NCI-H146 treated with DMSO at 0.1 percent for 48 hours (cell line): Measurements from ENCODE around the gene SLC25A18.
A peak's percentile ranks its signal among the peaks of the same experiment; 100 is the strongest.
"Not testable (repeated sequence)": the region's sequence is repeated elsewhere in the genome, so short reads cannot be mapped to it uniquely, and the experiment has no call there.

Experiments
- DNase-seq: peaks from one replicate; lab custom pipeline; 2025; ENCODE audit not compliant: unreplicated experiment; lab: John Stamatoyannopoulos, UW

The SLC25A18 gene

GRCh38 chr22:17603668-17604067 is 40.4 kb downstream of the SLC25A18 start:
- DNase-seq = no peak

- DNase-seq = no peak
These were observed 43.2 kb downstream of the SLC25A18 start for GRCh38 chr22:17606496-17606895.

DNA sequence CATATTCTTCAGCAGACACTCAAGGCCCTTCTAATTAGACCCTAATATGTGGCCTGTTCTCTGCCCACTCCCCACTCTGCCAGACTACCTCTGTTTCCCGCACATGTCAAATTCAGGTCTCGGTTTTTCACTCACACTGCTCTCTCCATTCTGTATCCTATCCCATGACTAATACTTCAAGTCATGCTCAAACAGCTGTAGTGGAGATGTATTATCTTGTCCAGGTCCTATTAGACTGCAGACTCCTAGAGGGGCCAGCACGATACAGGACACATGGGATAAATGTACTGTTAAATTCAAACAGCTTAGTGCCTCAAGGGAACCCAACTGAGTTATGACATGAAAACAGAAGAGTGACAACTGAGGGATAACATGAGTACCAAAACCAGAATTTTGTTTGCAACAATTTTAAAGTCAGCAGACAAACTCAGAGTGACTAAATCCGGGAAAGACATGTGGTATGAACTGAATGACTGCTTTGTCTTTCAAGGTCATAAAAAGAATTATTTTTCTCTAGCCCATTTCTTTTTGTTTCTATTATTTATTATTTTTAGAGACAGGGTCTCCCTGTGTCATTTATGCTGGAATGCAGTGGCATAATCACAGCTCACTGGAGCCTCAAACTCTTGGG is 44.7 kb downstream of the SLC25A18 start:
- DNase-seq = no peak

- DNase-seq = no peak
These were observed 48.8 kb downstream of the SLC25A18 start for GRCh38 chr22:17612057-17612456.

GRCh38 chr22:17613280-17613679 is 50.0 kb downstream of the SLC25A18 start:
- no peak for DNase-seq

GRCh38 chr22:17627961-17628405 is 64.7 kb downstream of the SLC25A18 start:
- DNase-seq = no peak

DNA sequence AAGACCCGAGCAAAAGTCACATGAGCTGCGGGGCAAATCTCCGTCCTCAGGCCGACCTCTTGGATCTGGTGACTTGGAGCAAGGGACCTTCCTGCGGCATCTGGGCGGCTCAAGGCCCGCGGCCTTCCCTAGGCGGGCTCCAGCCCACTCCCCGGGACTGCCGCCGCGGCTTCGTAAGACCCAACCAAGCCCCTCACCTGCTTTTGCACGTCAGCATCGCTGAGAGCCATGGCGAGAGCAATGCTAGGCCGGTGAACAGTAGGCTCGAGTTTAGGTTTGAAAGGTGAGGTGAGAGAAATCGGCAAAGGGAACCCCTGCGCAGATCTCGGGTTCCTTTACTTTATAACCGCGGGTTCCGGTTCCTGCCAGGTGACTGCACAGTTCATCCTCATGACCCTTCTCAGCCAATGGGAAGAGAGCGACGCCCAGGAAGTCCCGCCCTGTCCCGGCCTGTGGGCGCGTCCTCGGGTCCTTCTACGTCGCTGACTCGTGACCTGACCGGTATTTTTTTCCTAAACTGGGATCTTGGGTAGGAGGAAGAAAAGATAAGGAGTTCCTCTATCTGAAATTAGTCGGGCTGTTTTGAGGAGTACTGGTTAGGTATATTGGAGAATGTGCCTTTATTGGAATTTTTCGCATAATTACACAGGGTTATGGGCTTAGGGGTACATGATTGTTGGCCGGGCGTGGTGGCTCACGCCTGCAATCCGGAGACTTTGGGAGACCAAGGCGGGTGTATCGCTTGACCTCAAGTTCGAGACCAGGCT is 65.3 kb downstream of the SLC25A18 start, which contains the start of gene ATP6V1E1:
TSS of gene ATP6V1E1 (minus strand) at position 344 of the 767 bp plus-strand sequence. CDS start at position 230, 114 bp downstream.
- peak; percentile 83 for DNase-seq

GRCh38 chr22:17629173-17629489 is 65.8 kb downstream of the SLC25A18 start:
- DNase-seq = no peak

- DNase-seq = no peak
These were observed 66.3 kb downstream of the SLC25A18 start for GRCh38 chr22:17629641-17630040.

- DNase-seq = no peak
These were observed 67.8 kb downstream of the SLC25A18 start for GRCh38 chr22:17631076-17631565.

GRCh38 chr22:17633217-17633997 is 70.1 kb downstream of the SLC25A18 start:
- no peak for DNase-seq

DNA sequence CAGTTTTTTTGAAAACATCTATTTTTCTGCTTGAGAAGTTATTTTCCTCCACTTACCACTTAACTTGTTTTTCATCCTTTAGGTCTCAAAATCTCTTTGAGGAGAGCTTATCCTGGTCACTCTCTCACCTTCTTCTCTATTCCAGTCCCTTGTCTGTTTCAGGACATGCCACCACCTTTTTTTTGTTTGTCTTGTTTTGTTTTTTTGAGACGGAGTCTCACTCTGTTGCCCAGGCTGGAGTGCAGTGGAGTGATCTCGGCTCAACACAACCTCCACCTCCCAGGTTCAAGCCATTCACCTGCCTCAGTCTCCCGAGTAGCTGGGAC is 70.7 kb downstream of the SLC25A18 start:
- DNase-seq = no peak

- DNase-seq = no peak
These were observed 71.4 kb downstream of the SLC25A18 start for GRCh38 chr22:17634696-17635095.

- DNase-seq = not testable (repeated sequence)
These were observed 73.6 kb downstream of the SLC25A18 start for GRCh38 chr22:17636850-17637249.

GRCh38 chr22:17637490-17638181 is 74.3 kb downstream of the SLC25A18 start:
- peak; percentile 21 for DNase-seq

- no peak for DNase-seq
These were observed 74.8 kb downstream of the SLC25A18 start for GRCh38 chr22:17638182-17638431.

DNA sequence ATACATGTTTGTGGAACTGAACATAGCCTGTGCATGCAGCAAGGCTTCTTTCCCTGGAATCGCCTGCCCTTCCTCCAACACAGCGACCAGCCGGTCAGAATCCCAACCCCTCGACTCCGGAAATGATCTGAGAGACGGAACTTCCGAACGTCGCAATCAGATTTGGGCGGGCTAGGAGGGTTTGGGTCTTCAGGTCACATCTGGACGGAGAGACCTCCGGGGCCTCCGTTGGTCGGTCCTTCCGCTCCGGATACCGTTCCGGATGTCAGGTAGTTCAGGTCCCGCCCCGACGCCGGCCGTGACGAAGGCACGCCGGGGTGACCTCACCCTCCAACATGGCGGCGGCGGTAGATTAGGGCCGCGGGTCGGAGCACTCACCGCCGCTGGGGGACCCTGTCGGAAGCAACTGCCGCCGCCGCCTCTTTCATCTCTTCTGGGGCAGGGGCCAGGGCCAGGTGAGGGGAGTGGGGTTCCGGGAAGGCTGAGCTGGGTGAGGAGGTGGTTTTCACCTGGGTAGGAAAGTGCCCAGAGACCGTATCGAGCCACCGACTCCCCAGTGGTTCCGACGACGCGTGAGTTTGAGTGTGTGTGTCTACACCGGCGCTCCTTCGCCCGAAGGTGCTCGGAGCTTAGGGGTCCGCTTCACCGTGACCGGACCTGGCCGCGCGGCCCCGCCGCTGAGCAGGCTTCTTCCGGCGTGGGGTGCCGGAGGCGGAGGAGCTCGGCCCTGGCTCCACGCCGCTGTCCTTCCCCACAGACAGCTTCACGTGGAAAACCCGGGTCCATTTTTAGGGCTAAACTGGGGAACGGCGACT is 75.3 kb downstream of the SLC25A18 start, which contains the start of gene BCL2L13:
TSS of gene BCL2L13 (plus strand) at position 326 of the 815 bp plus-strand sequence. CDS start 16,955 bp downstream, outside the sequence.
- DNase-seq = peak; percentile 48

DNA sequence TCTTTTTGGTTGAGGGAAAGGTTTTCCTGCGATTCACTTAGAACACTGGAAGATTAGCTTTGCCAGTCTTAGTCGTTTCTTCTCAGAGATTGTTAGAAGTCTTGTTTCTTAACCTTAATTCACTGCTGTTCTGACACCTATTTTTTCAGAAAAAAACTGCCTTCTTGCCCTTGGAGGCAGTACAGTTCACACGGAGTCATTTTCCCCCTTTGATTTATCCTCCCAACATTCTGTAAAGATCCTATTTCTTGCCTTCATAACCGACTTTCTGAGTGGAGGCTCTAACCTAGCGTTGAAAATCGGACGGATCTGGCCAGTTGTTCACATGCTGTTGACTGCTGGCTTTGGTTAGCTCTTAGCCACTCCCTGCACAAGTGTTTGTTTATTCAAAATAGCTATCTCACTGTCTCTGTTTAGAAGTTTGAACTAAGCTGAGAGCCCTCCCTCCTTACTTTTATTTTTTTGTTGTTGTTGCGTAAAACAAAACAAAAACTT is 76.0 kb downstream of the SLC25A18 start:
- no peak for DNase-seq
